ENCODE measurements around the gene SDS.

SDS gene

GRCh38 chr12:113399490-113399889, 4.2 kb downstream of the SDS start:
- Mint-ChIP-seq H3K36me3 (no peaks in the 10 kb centered on the region), H3K27me3 (peaks cover 43% of the 10 kb centered on the region), H3K27ac (no peak overlapping the region), H3K4me1 (no peaks in the 10 kb centered on the region), H3K9me3 (no peaks in the 10 kb centered on the region), H3K4me3 (no peak overlapping the region)
- CTCF ChIA-PET = interaction anchor here (0.9 kb wide), 1 partner anchor 64 kb away, joined by 3 read pairs; the partner anchor contains the start of gene SLC8B1
- no peak for DNase-seq

GRCh38 chr12:113398346-113399290, 5.1 kb downstream of the SDS start:
- no peak for DNase-seq
- no peaks in the 10 kb centered on the region for H3K4me1 Mint-ChIP-seq

GRCh38 chr12:113397497-113398197, 6.0 kb downstream of the SDS start:
- CTCF ChIA-PET = no interaction called here
- Mint-ChIP-seq H3K4me3 (no peak overlapping the region), H3K36me3 (no peaks in the 10 kb centered on the region), H3K27ac (no peak overlapping the region), H3K27me3 (peaks cover 28% of the 10 kb centered on the region), H3K9me3 (no peaks in the 10 kb centered on the region), H3K4me1 (no peaks in the 10 kb centered on the region)
- no peak for DNase-seq

More at GRCh38 chr12:113398346-113399290, 5.1 kb downstream of the SDS start:
- CTCF ChIA-PET = no interaction called here
- Mint-ChIP-seq H3K27ac (no peak overlapping the region), H3K36me3 (no peaks in the 10 kb centered on the region), H3K9me3 (no peaks in the 10 kb centered on the region), H3K27me3 (peaks cover 34% of the 10 kb centered on the region), H3K4me3 (no peak overlapping the region)

- DNase-seq = no peak
- Mint-ChIP-seq H3K27me3 (peaks cover 24% of the 10 kb centered on the region), H3K4me3 (no peak overlapping the region), H3K27ac (no peak overlapping the region), H3K4me1 (no peaks in the 10 kb centered on the region), H3K9me3 (no peaks in the 10 kb centered on the region), H3K36me3 (no peaks in the 10 kb centered on the region)
- CTCF ChIA-PET = no interaction called here
Measured at GRCh38 chr12:113396828-113397496, 6.7 kb downstream of the SDS start.

GRCh38 chr12:113396200-113396599, 7.5 kb downstream of the SDS start:
- Mint-ChIP-seq H3K4me3 (no peak overlapping the region), H3K4me1 (no peaks in the 10 kb centered on the region), H3K27me3 (peaks cover 16% of the 10 kb centered on the region), H3K36me3 (no peaks in the 10 kb centered on the region), H3K9me3 (no peaks in the 10 kb centered on the region), H3K27ac (no peak overlapping the region)
- no peak for DNase-seq
- CTCF ChIA-PET = no interaction called here

GRCh38 chr12:113395119-113395518, 8.6 kb downstream of the SDS start:
- peaks cover 16% of the 10 kb centered on the region for H3K27me3 Mint-ChIP-seq
- CTCF ChIA-PET = no interaction called here
- no peaks in the 10 kb centered on the region for H3K36me3 Mint-ChIP-seq

GRCh38 chr12:113393749-113394148, 9.9 kb downstream of the SDS start:
- Mint-ChIP-seq H3K4me3 (no peak overlapping the region), H3K36me3 (no peaks in the 10 kb centered on the region), H3K9me3 (no peaks in the 10 kb centered on the region), H3K4me1 (no peaks in the 10 kb centered on the region), H3K27ac (no peak overlapping the region), H3K27me3 (peaks cover 16% of the 10 kb centered on the region)
- no peak for DNase-seq
- CTCF ChIA-PET = no interaction called here

More at GRCh38 chr12:113395119-113395518, 8.6 kb downstream of the SDS start:
- Mint-ChIP-seq H3K27ac (no peak overlapping the region), H3K4me3 (no peak overlapping the region), H3K4me1 (no peaks in the 10 kb centered on the region), H3K9me3 (no peaks in the 10 kb centered on the region)
- no peak for DNase-seq

- Mint-ChIP-seq H3K4me1 (no peaks in the 10 kb centered on the region), H3K27me3 (peaks cover 16% of the 10 kb centered on the region), H3K4me3 (no peak overlapping the region), H3K9me3 (no peaks in the 10 kb centered on the region), H3K36me3 (no peaks in the 10 kb centered on the region), H3K27ac (no peak overlapping the region)
- CTCF ChIA-PET = no interaction called here
- no peak for DNase-seq
Measured at GRCh38 chr12:113392988-113393579, 10.6 kb downstream of the SDS start.

- no peaks in the 10 kb centered on the region for H3K36me3 Mint-ChIP-seq
- CTCF ChIA-PET = no interaction called here
- no peak overlapping the region for H3K4me3 Mint-ChIP-seq
- no peaks in the 10 kb centered on the region for H3K4me1 Mint-ChIP-seq
- H3K27me3 Mint-ChIP-seq = peaks cover 12% of the 10 kb centered on the region
- no peak for DNase-seq
- no peaks in the 10 kb centered on the region for H3K9me3 Mint-ChIP-seq
- no peak overlapping the region for H3K27ac Mint-ChIP-seq
Measured at GRCh38 chr12:113392520-113392919, 11.2 kb downstream of the SDS start.

GRCh38 chr12:113391650-113392337, 11.9 kb downstream of the SDS start:
- no peak for DNase-seq
- Mint-ChIP-seq H3K27me3 (peaks cover 8% of the 10 kb centered on the region), H3K36me3 (no peaks in the 10 kb centered on the region), H3K9me3 (no peaks in the 10 kb centered on the region), H3K4me3 (no peak overlapping the region), H3K27ac (no peak overlapping the region), H3K4me1 (no peaks in the 10 kb centered on the region)
- CTCF ChIA-PET = no interaction called here

- Mint-ChIP-seq H3K9me3 (no peaks in the 10 kb centered on the region), H3K27ac (no peak overlapping the region), H3K4me1 (no peaks in the 10 kb centered on the region), H3K36me3 (no peaks in the 10 kb centered on the region), H3K4me3 (no peak overlapping the region), H3K27me3 (peaks cover 1% of the 10 kb centered on the region)
- DNase-seq = no peak
- CTCF ChIA-PET = no interaction called here
Measured at GRCh38 chr12:113391145-113391544, 12.5 kb downstream of the SDS start.

- H3K4me3 Mint-ChIP-seq = no peak overlapping the region
- CTCF ChIA-PET = no interaction called here
- no peaks in the 10 kb centered on the region for H3K4me1 Mint-ChIP-seq
- H3K36me3 Mint-ChIP-seq = no peaks in the 10 kb centered on the region
- no peaks in the 10 kb centered on the region for H3K27me3 Mint-ChIP-seq
- no peak overlapping the region for H3K27ac Mint-ChIP-seq
- no peaks in the 10 kb centered on the region for H3K9me3 Mint-ChIP-seq
- no peak for DNase-seq
Measured at GRCh38 chr12:113390064-113391043, 13.3 kb downstream of the SDS start.

GRCh38 chr12:113388351-113388750, 15.3 kb downstream of the SDS start:
- no peaks in the 10 kb centered on the region for H3K9me3 Mint-ChIP-seq
- H3K36me3 Mint-ChIP-seq = peaks cover 5% of the 10 kb centered on the region
- H3K27ac Mint-ChIP-seq = no peak overlapping the region
- CTCF ChIA-PET = no interaction called here
- no peak overlapping the region for H3K4me3 Mint-ChIP-seq
- H3K4me1 Mint-ChIP-seq = no peaks in the 10 kb centered on the region
- no peak for DNase-seq
- H3K27me3 Mint-ChIP-seq = no peaks in the 10 kb centered on the region
